DND-41 (cell line): Measurements from ENCODE around the gene NOXA1.

Experiments used
- ATAC-seq: fragments of 200-7000 bp; cut with Tn5 transposase; 3 replicates; pipeline ENCODE4 v1.9.1; 2021; ENCODE audit warnings: low read depth; ENCODE audit not compliant: insufficient read depth
- DNase-seq: peaks from one replicate; pipeline ENCODE4 v3.0.0-alpha.2; 2020
- H2AFZ ChIP-seq: 2 replicates; pipeline ENCODE4 v1.6.0; 2012; ENCODE audit warnings: low read depth, low read length
- H3K27ac ChIP-seq: 2 replicates; pipeline ENCODE4 v1.5.1; 2012; ENCODE audit warnings: low read length, inconsistent platforms
- H3K27me3 ChIP-seq: fragments of 200-600 bp; sonication (generic); 2 replicates; pipeline ENCODE4 v1.6.0; 2012; ENCODE audit warnings: low read length, mild to moderate bottlenecking, inconsistent platforms; ENCODE audit not compliant: insufficient read depth, poor library complexity
- H3K36me3 ChIP-seq: 2 replicates; pipeline ENCODE4 v1.5.1; 2012; ENCODE audit warnings: low read length, inconsistent platforms; ENCODE audit not compliant: insufficient read depth
- H3K4me1 ChIP-seq: 2 replicates; pipeline ENCODE4 v1.5.1; 2012; ENCODE audit warnings: mild to moderate bottlenecking, low read length; ENCODE audit not compliant: insufficient read depth
- H3K4me2 ChIP-seq: 2 replicates; pipeline ENCODE4 v1.6.0; 2012; ENCODE audit warnings: mild to moderate bottlenecking, moderate library complexity, low read length, inconsistent platforms; ENCODE audit not compliant: insufficient read depth
- H3K4me3 ChIP-seq, 2 experiments: fragments of 200-600 bp in 1 of 2; shearing (Covaris generic) in 1 of 2; 2 replicates each; pipeline ENCODE4 v1.5.1; 2012 to 2016; ENCODE audit warnings: inconsistent platforms in 2 of 2, low read length in 2 of 2, mild to moderate bottlenecking in 2 of 2, low read depth in 1 of 2, moderate library complexity in 1 of 2
- H3K79me2 ChIP-seq: 2 replicates; pipeline ENCODE4 v1.6.0; 2012; ENCODE audit warnings: low read length, inconsistent platforms; ENCODE audit not compliant: insufficient read depth
- H3K9ac ChIP-seq: 2 replicates; pipeline ENCODE4 v1.6.0; 2012; ENCODE audit warnings: low read depth, mild to moderate bottlenecking, inconsistent platforms, low read length, moderate library complexity
- H3K9me3 ChIP-seq: 2 replicates; pipeline ENCODE4 v1.5.1; 2012; ENCODE audit warnings: low read length, moderate library complexity, mild to moderate bottlenecking, inconsistent platforms; ENCODE audit not compliant: insufficient read depth, severe bottlenecking
- H4K20me1 ChIP-seq: 2 replicates; pipeline ENCODE4 v1.6.0; 2012; ENCODE audit warnings: low read length; ENCODE audit not compliant: insufficient read depth
- CTCF ChIP-seq: IDR thresholded peaks from 2 replicates; pipeline ENCODE4 v1.5.1; 2012; ENCODE audit warnings: borderline replicate concordance, low read length, moderate library complexity, mild to moderate bottlenecking; ENCODE audit not compliant: poor library complexity, severe bottlenecking; ENCODE audit errors: extremely low read depth
- EZH2 ChIP-seq: IDR thresholded peaks from 3 replicates; pipeline ENCODE4 v1.6.1; 2012; ENCODE audit warnings: borderline replicate concordance, low read depth, mild to moderate bottlenecking, moderate library complexity, low read length, inconsistent platforms; ENCODE audit not compliant: severe bottlenecking

Gene NOXA1

GRCh38 chr9:137462396-137462985, 39.3 kb downstream of the NOXA1 start:
- Histone ChIP-seq H3K9me3 (no peaks in the 10 kb centered on the region), H3K4me1 (peaks cover 16% of the 10 kb centered on the region), H3K79me2 (no peaks in the 10 kb centered on the region), H3K9ac (no peak overlapping the region), H3K36me3 (no peaks in the 10 kb centered on the region), H2AFZ (no peak overlapping the region), H3K4me2 (peak overlapping the region; percentile 47), H3K27me3 (peaks cover 7% of the 10 kb centered on the region), H3K27ac (no peak overlapping the region), H3K4me3 (peak overlapping the region in 1 of 2 experiments; percentile 18; a peak in 2 of 4 replicates), H4K20me1 (peaks cover 48% of the 10 kb centered on the region)
- no peak for TF ChIP-seq EZH2
- no peak for TF ChIP-seq CTCF
- DNase-seq (no peak), ATAC-seq (no peak)

GRCh38 chr9:137462986-137463930, 40.1 kb downstream of the NOXA1 start:
- no peaks in the 10 kb centered on the region for H3K9me3 ChIP-seq
- ATAC-seq: no peak
- no peak overlapping the region for H3K9ac ChIP-seq
- H4K20me1 ChIP-seq: peaks cover 48% of the 10 kb centered on the region
- no peaks in the 10 kb centered on the region for H3K36me3 ChIP-seq
- H3K27me3 ChIP-seq: peaks cover 10% of the 10 kb centered on the region
- no peaks in the 10 kb centered on the region for H3K79me2 ChIP-seq
- H2AFZ ChIP-seq: no peak overlapping the region
- no peak overlapping the region for H3K4me3 ChIP-seq
- no peak overlapping the region for H3K4me2 ChIP-seq
- no peak for DNase-seq
- H3K27ac ChIP-seq: no peak overlapping the region
- H3K4me1 ChIP-seq: peaks cover 16% of the 10 kb centered on the region
- no peak for TF ChIP-seq CTCF
- TF ChIP-seq EZH2: no peak

GRCh38 chr9:137463931-137464290, 40.7 kb downstream of the NOXA1 start:
- no peak overlapping the region for H3K9ac ChIP-seq
- H3K4me3 ChIP-seq: no peak overlapping the region
- H2AFZ ChIP-seq: no peak overlapping the region
- H3K36me3 ChIP-seq: no peaks in the 10 kb centered on the region
- H3K27ac ChIP-seq: no peak overlapping the region
- peaks cover 11% of the 10 kb centered on the region for H3K27me3 ChIP-seq
- TF ChIP-seq EZH2: no peak
- TF ChIP-seq CTCF: no peak
- no peak for ATAC-seq
- H3K9me3 ChIP-seq: no peaks in the 10 kb centered on the region
- H3K79me2 ChIP-seq: no peaks in the 10 kb centered on the region
- no peak for DNase-seq
- peaks cover 16% of the 10 kb centered on the region for H3K4me1 ChIP-seq
- peaks cover 48% of the 10 kb centered on the region for H4K20me1 ChIP-seq
- H3K4me2 ChIP-seq: no peak overlapping the region
